B cell (primary cell): ENCODE measurements around the gene SAG. TPM values are rescaled to one million over a fixed set of nuclear protein-coding genes. Genes with fewer than 3 reads are reported as not detected.

Source experiments
- ATAC-seq: fragments of 200-7000 bp; cut with Tn5 transposase; one replicate; pipeline ENCODE4 v1.10.0; 2021; ENCODE audit warnings: low read depth, mild to moderate bottlenecking, moderate number of reproducible peaks, moderate library complexity
- CTCF ChIA-PET: fragments of 350-600 bp; sonication (Branson Sonifier 250); formaldehyde crosslinking; loops from one replicate; lab custom pipeline; 2021; ENCODE audit warnings: antibody characterized with exemption, inconsistent platforms; lab: Charles Lee
- POLR2A ChIA-PET: fragments of 350-600 bp; sonication (Branson Sonifier 250); formaldehyde crosslinking; loops from one replicate; lab custom pipeline; 2021; ENCODE audit warnings: antibody characterized with exemption; lab: Charles Lee
- DNase-seq: peaks from one replicate; pipeline ENCODE4 v3.0.0; 2013
- H2AFZ ChIP-seq: 2 replicates; pipeline ENCODE4 v1.6.1; 2012; ENCODE audit warnings: mild to moderate bottlenecking, low read depth, low read length; ENCODE audit not compliant: insufficient read depth, poor library complexity, severe bottlenecking
- H3K27ac ChIP-seq, 2 donors: 1 replicate in 1 of 2; 2 replicates in 1 of 2; pipeline ENCODE4 v1.5.1; 2012 to 2013; ENCODE audit warnings: low read length in 2 of 2, mild to moderate bottlenecking in 2 of 2, moderate library complexity in 1 of 2
- H3K27me3 ChIP-seq, 4 experiments: fragments of 200-600 bp in 1 of 4; sonication (generic) in 1 of 4; replicated peaks in 1 of 4; 1 replicate in 2 of 4; 2 replicates in 2 of 4; pipeline versions ENCODE4 v1.6.1 to v1.7.0; 2013 to 2016; ENCODE audit warnings: low read length in 3 of 4, mild to moderate bottlenecking in 2 of 4, mixed read lengths in 1 of 4, moderate library complexity in 1 of 4; ENCODE audit not compliant: insufficient read depth in 4 of 4, control insufficient read depth in 3 of 4; ENCODE audit errors: control extremely low read depth in 1 of 4
- H3K36me3 ChIP-seq, 2 experiments: replicated peaks in 1 of 2; 1 replicate in 1 of 2; 2 replicates in 1 of 2; pipeline versions ENCODE4 v1.6.1 to v1.7.1; 2013; ENCODE audit warnings: low read length in 1 of 2; ENCODE audit not compliant: insufficient read depth in 2 of 2, control insufficient read depth in 1 of 2; ENCODE audit errors: control extremely low read depth in 1 of 2, extremely low read depth in 1 of 2
- H3K4me1 ChIP-seq, 2 donors: fragments of 200-600 bp in 1 of 2; sonication (generic) in 1 of 2; 1 replicate in 1 of 2; 2 replicates in 1 of 2; pipeline versions ENCODE4 v1.5.1 to v1.6.1; 2013 to 2017; ENCODE audit warnings: low read length in 2 of 2; ENCODE audit not compliant: control insufficient read depth in 2 of 2, insufficient read depth in 2 of 2
- H3K4me2 ChIP-seq: replicated peaks from 2 replicates; pipeline ENCODE3; 2012; ENCODE audit warnings: mild to moderate bottlenecking, low read depth, low read length; ENCODE audit not compliant: poor library complexity, severe bottlenecking
- H3K4me3 ChIP-seq, 5 experiments: fragments of 200-600 bp in 1 of 5; sonication (generic) in 1 of 5; 1 replicate in 3 of 5; 2 replicates in 2 of 5; pipeline versions ENCODE4 v1.5.1 to v1.7.0; 2011 to 2016; ENCODE audit warnings: low read length in 4 of 5, mild to moderate bottlenecking in 4 of 5, low read depth in 2 of 5, control low read depth in 1 of 5, moderate library complexity in 1 of 5; ENCODE audit not compliant: insufficient read depth in 1 of 5; ENCODE audit errors: control extremely low read depth in 1 of 5, extremely low read depth in 1 of 5
- H3K79me2 ChIP-seq: fragments of 200-600 bp; sonication (generic); one replicate; pipeline ENCODE4 v1.6.0; 2016; ENCODE audit warnings: low read length; ENCODE audit not compliant: control insufficient read depth, insufficient read depth
- H3K9ac ChIP-seq: fragments of 200-600 bp; sonication (generic); 2 replicates; pipeline ENCODE4 v1.6.1; 2017; ENCODE audit warnings: mild to moderate bottlenecking, low read length, moderate library complexity
- H3K9me3 ChIP-seq, 3 donors: one replicate each; pipeline versions ENCODE4 v1.6.1 to v1.7.1; 2013; ENCODE audit warnings: low read length in 2 of 3; ENCODE audit not compliant: control insufficient read depth in 2 of 3, insufficient read depth in 1 of 3; ENCODE audit errors: control extremely low read depth in 1 of 3
- H4K20me1 ChIP-seq: 2 replicates; pipeline ENCODE4 v1.6.0; 2012; ENCODE audit warnings: mild to moderate bottlenecking, low read length; ENCODE audit not compliant: insufficient read depth, control insufficient read depth, poor library complexity, severe bottlenecking
- H3K27ac Mint-ChIP-seq: one replicate; pipeline ENCODE4 v1.8.0; 2021; ENCODE audit warnings: mixed read lengths
- H3K27me3 Mint-ChIP-seq: one replicate; pipeline ENCODE4 v1.8.0; 2021; ENCODE audit warnings: mixed read lengths
- H3K4me1 Mint-ChIP-seq: one replicate; pipeline ENCODE4 v1.8.0; 2021; ENCODE audit warnings: mixed read lengths
- H3K4me3 Mint-ChIP-seq: one replicate; pipeline ENCODE4 v1.8.0; 2021; ENCODE audit warnings: mixed read lengths
- H3K9me3 Mint-ChIP-seq: one replicate; pipeline ENCODE4 v1.8.0; 2022; ENCODE audit warnings: mixed read lengths; ENCODE audit not compliant: insufficient read depth
- EZH2 ChIP-seq: IDR thresholded peaks from 2 replicates; pipeline ENCODE4 v1.6.1; 2012; ENCODE audit warnings: borderline replicate concordance, low read depth, mild to moderate bottlenecking, moderate library complexity, low read length; ENCODE audit not compliant: insufficient read depth, poor library complexity, severe bottlenecking
- WGBS: methylation state at CpG from one replicate; pipeline ENCODE4 v1.1.5; 2013; ENCODE audit warnings: missing lambda C conversion rate; ENCODE audit not compliant: insufficient coverage; 5-methylcytosine and 5-hydroxymethylcytosine counted together
- intact Hi-C: fragments of 100-400 bp; cut with micrococcal nuclease; formaldehyde crosslinking; loops from one replicate; pipeline ENCODE4 v1.10.0; 2022
- polyA plus RNA-seq: library from polyadenylated mRNA; depleted of rRNA; stranded (reverse); fragments of >200 nt; gene quantifications from 2 replicates; pipeline ENCODE4 v1.2.3, GENCODE V29; 2012
- total RNA-seq, 2 donors: library from RNA; stranded (reverse); fragments of 120-200 nt in 1 of 2; gene quantifications; 1 replicate in 1 of 2; 2 replicates in 1 of 2; pipeline versions ENCODE4 v1.2.3 to v1.2.4, GENCODE V29; 2013 to 2022
- TF ChIP-seq, protein P1 (sequence below): fragments of 200-600 bp; IDR thresholded peaks from one replicate; pipeline ENCODE4 v1.8.0; 2022; ENCODE audit warnings: antibody characterized with exemption, mild to moderate bottlenecking

Gene SAG
- total and polyA plus RNA-seq, 2 donors (not counting 1 experiment from before 2014, with no cell fraction given): 0.03 to 0.17 TPM

GRCh38 chr2:233336541-233336940 is 28.9 kb downstream of the SAG start:
- no peak overlapping the region for H3K4me3 ChIP-seq
- WGBS: 94% methylated on average over 5 of the region's 5 CpGs
- H3K79me2 ChIP-seq: no peaks in the 10 kb centered on the region
- POLR2A ChIA-PET: interaction anchor here (0.6 kb wide), 1 partner anchor 41 kb away, joined by 8 read pairs; no protein-coding TSS in a partner anchor
- H3K27ac Mint-ChIP-seq: peak overlapping the region; percentile 28
- no peak for DNase-seq
- H3K9ac ChIP-seq: no peak overlapping the region
- H3K9me3 ChIP-seq: no peaks in the 10 kb centered on the region
- peaks cover 63 to 80% of the 10 kb centered on the region in 2 donors for H3K4me1 ChIP-seq
- TF ChIP-seq, protein P1, sequence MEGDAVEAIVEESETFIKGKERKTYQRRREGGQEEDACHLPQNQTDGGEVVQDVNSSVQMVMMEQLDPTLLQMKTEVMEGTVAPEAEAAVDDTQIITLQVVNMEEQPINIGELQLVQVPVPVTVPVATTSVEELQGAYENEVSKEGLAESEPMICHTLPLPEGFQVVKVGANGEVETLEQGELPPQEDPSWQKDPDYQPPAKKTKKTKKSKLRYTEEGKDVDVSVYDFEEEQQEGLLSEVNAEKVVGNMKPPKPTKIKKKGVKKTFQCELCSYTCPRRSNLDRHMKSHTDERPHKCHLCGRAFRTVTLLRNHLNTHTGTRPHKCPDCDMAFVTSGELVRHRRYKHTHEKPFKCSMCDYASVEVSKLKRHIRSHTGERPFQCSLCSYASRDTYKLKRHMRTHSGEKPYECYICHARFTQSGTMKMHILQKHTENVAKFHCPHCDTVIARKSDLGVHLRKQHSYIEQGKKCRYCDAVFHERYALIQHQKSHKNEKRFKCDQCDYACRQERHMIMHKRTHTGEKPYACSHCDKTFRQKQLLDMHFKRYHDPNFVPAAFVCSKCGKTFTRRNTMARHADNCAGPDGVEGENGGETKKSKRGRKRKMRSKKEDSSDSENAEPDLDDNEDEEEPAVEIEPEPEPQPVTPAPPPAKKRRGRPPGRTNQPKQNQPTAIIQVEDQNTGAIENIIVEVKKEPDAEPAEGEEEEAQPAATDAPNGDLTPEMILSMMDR: no peak
- TF ChIP-seq EZH2: no peak
- no peak overlapping the region for H2AFZ ChIP-seq
- H4K20me1 ChIP-seq: no peaks in the 10 kb centered on the region
- H3K27ac ChIP-seq: no peak overlapping the region
- no peak overlapping the region for H3K4me3 Mint-ChIP-seq
- H3K36me3 ChIP-seq: no peaks in the 10 kb centered on the region
- no peak for ATAC-seq
- H3K4me2 ChIP-seq: no peak overlapping the region
- intact Hi-C loops: no loop called here
- H3K27me3 Mint-ChIP-seq: no peaks in the 10 kb centered on the region
- CTCF ChIA-PET: interaction anchor here (0.7 kb wide), 1 partner anchor 84 kb away, joined by 4 read pairs; no protein-coding TSS in a partner anchor
- no peaks in the 10 kb centered on the region for H3K9me3 Mint-ChIP-seq
- peaks cover 79% of the 10 kb centered on the region for H3K4me1 Mint-ChIP-seq
- H3K27me3 ChIP-seq: no peaks in the 10 kb centered on the region

DNA sequence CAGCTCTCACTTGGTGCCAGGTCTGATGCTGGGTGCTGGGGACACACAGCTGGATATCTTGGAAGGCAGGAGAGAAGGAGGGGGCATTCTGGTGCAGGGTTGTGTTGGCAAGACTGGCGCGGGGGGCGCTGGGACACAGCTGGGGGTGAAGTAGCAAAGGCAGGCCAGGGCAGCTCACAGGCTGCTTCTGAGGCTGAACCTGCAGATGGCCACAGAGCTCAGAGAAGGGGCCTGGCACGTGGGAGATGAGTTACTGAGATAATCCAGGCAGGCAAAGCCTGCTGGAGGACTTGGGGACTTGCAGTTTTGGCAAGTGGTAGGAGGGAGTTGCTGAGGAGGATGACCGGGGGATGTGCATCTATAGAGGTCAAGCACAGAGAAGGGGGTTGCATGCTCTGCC is 30.4 kb downstream of the SAG start:
- Mint-ChIP-seq H3K9me3 (no peaks in the 10 kb centered on the region), H3K27me3 (no peaks in the 10 kb centered on the region), H3K4me3 (peak overlapping the region; percentile 23), H3K27ac (peak overlapping the region; percentile 10), H3K4me1 (peaks cover 73% of the 10 kb centered on the region)
- ChIA-PET CTCF (interaction anchor here (2.0 kb wide), 1 partner anchor 9 kb away, joined by 8 read pairs; no protein-coding TSS in a partner anchor), POLR2A (interaction anchor here (2.0 kb wide), 1 partner anchor 16 kb away, joined by 9 read pairs; the partner anchor contains the start of gene DGKD)
- Histone ChIP-seq H4K20me1 (no peaks in the 10 kb centered on the region), H3K36me3 (no peaks in the 10 kb centered on the region), H3K79me2 (no peaks in the 10 kb centered on the region), H2AFZ (no peak overlapping the region), H3K4me1 (peaks cover 49 to 73% of the 10 kb centered on the region in 2 donors), H3K27me3 (no peaks in the 10 kb centered on the region), H3K4me3 (no peak overlapping the region), H3K27ac (no peak overlapping the region), H3K9me3 (no peaks in the 10 kb centered on the region), H3K4me2 (peak overlapping the region; percentile 60), H3K9ac (no peak overlapping the region)
- WGBS: 89% methylated on average over 4 of the region's 5 CpGs
- ATAC-seq (no peak), DNase-seq (no peak)
- intact Hi-C loops: no loop called here
- no peak for TF ChIP-seq EZH2
- TF ChIP-seq, protein P1: no peak
